BLaER1 treated with 17β-estradiol and CSF1 and Interleukin-3, amounts not matched to agents 10 nM and 100 nM (cell line): ENCODE results near the gene KCNQ4.
A peak's percentile ranks its signal among the peaks of the same experiment; 100 is the strongest.

Source experiments
- H3K27ac ChIP-seq, 11 experiments: shearing (Covaris generic); formaldehyde crosslinking; 2 replicates each; pipeline ENCODE4 v1.8.1; 2022
- H3K27me3 ChIP-seq, 11 experiments: shearing (Covaris generic); formaldehyde crosslinking; 2 replicates each; pipeline ENCODE4 v1.8.1; 2022
- H3K36me3 ChIP-seq, 11 experiments: shearing (Covaris generic); formaldehyde crosslinking; 2 replicates each; pipeline ENCODE4 v1.8.1; 2022
- H3K4me1 ChIP-seq, 10 experiments: shearing (Covaris generic); formaldehyde crosslinking; 2 replicates each; pipeline ENCODE4 v1.8.1; 2022
- H3K4me2 ChIP-seq, 11 experiments: shearing (Covaris generic); formaldehyde crosslinking; 2 replicates each; pipeline ENCODE4 v1.8.1; 2022
- H3K4me3 ChIP-seq, 10 experiments: shearing (Covaris generic); formaldehyde crosslinking; 2 replicates each; pipeline ENCODE4 v1.8.1; 2022
- H3K9ac ChIP-seq, 11 experiments: shearing (Covaris generic); formaldehyde crosslinking; 2 replicates each; pipeline ENCODE4 v1.8.1; 2022
- H3K9me3 ChIP-seq, 11 experiments: shearing (Covaris generic); formaldehyde crosslinking; replicated peaks in 1 of 11; 2 replicates each; pipeline ENCODE4 v1.8.1; 2022
- H4K20me1 ChIP-seq, 11 experiments: shearing (Covaris generic); formaldehyde crosslinking; 2 replicates each; pipeline ENCODE4 v1.8.1; 2022
- Cebpa-rat ChIP-seq, 11 experiments: shearing (Covaris generic); IDR thresholded peaks; 2 replicates each; pipeline ENCODE4 v1.8.1; 2022

The KCNQ4 gene

DNA sequence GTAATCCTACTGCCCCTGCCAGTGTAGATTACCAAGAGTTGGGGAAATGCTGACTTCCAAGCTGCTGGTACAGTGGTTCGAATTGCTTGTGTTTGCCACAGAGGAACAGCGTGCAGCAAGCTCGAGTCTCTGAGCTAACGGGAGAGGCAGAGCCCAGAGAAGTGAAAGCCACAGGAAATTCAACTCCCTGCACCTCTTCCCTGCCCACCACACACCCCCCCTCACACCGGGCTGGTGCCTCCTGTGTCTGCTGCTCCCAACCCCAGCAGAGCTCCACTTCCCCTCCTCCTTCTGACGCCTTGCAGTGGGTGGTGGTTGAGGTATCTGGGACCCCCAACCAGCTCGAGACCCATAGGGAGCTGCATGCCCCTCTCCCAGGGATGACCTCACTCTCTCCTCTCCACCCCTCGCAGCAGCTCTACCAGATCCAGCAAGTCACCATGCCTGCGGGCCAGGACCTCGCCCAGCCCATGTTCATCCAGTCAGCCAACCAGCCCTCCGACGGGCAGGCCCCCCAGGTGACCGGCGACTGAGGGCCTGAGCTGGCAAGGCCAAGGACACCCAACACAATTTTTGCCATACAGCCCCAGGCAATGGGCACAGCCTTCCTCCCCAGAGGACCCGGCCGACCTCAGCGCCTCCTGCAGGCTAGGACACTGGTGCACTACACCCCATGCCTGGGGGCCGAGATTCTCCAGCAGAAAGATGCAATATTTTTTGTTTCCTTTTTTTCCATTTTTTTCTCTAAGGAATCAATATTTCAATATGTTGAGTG, 13.1 kb upstream of the KCNQ4 start:
- Histone ChIP-seq H3K4me2 (peak overlapping the region in 9 of 11 experiments; percentile 36 to 67 (median 50); a peak in 18 of 22 replicates), H3K9ac (peak overlapping the region in 5 of 11 experiments; percentile 4 to 46 (median 26); a peak in 5 of 22 replicates), H3K36me3 (peaks cover 61 to 79% (median 66%) of the 10 kb centered on the region in 11 experiments), H3K4me3 (no peak overlapping the region), H3K27ac (peak overlapping the region in 5 of 11 experiments; percentile 3 to 32 (median 17); a peak in 3 of 22 replicates), H3K27me3 (no peaks in the 10 kb centered on the region), H3K9me3 (peaks cover 0 to 2% (median 0%) of the 10 kb centered on the region in 11 experiments; a peak in 2 of 22 replicates), H3K4me1 (peaks cover 7 to 23% (median 20%) of the 10 kb centered on the region in 10 experiments; a peak in 18 of 20 replicates), H4K20me1 (peaks cover 0 to 26% (median 0%) of the 10 kb centered on the region in 11 experiments; a peak in 9 of 22 replicates)
- TF ChIP-seq Cebpa-rat (IDR thresholded peaks at IDR 0.05): no peak

GRCh38 chr1:40772146-40772955, 11.2 kb upstream of the KCNQ4 start:
- TF ChIP-seq Cebpa-rat (IDR thresholded peaks at IDR 0.05): no peak
- no peak overlapping the region for H3K4me2 ChIP-seq
- H3K9ac ChIP-seq: no peak overlapping the region
- H3K9me3 ChIP-seq: peaks cover 13 to 19% (median 18%) of the 10 kb centered on the region in 11 experiments
- no peaks in the 10 kb centered on the region for H3K27me3 ChIP-seq
- H3K4me1 ChIP-seq: peaks cover 7 to 23% (median 20%) of the 10 kb centered on the region in 10 experiments; a peak in 18 of 20 replicates
- H3K4me3 ChIP-seq: no peak overlapping the region
- H3K36me3 ChIP-seq: peaks cover 53 to 76% (median 64%) of the 10 kb centered on the region in 11 experiments
- peaks cover 0 to 26% (median 0%) of the 10 kb centered on the region in 11 experiments; a peak in 8 of 22 replicates for H4K20me1 ChIP-seq
- H3K27ac ChIP-seq: no peak overlapping the region

DNA sequence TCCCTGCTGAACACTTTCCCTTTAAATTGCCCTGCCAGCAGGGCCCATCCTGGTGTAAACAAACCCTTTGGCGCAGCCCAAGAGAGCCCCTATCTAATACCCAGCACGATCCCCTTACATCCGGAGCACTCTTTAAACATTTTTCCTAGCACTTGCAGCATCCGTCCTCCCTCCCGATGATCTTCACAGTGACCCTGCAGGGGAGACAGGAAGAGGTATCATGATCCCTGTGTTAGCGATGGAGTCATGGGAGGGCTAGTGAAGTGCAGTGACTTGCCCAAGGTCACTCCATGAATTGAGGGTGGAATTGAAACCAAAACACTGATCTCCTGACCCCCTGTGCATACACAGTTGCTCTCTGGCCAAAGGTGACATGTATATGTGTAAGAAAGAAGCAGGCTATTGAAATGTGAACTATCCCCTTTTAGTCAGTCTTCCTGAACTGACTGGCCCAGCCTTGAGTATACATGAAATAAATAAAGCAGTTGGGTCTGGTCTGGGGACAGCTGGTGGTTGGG, 9.8 kb upstream of the KCNQ4 start:
- Histone ChIP-seq H3K4me3 (no peak overlapping the region), H3K4me1 (peaks cover 15 to 27% (median 20%) of the 10 kb centered on the region in 10 experiments), H3K9ac (no peak overlapping the region), H3K27ac (no peak overlapping the region), H3K9me3 (peaks cover 13 to 22% (median 20%) of the 10 kb centered on the region in 11 experiments), H4K20me1 (peaks cover 0 to 26% (median 0%) of the 10 kb centered on the region in 11 experiments; a peak in 8 of 22 replicates), H3K4me2 (no peak overlapping the region), H3K36me3 (peaks cover 39 to 61% (median 51%) of the 10 kb centered on the region in 11 experiments), H3K27me3 (no peaks in the 10 kb centered on the region)
- no peak for TF ChIP-seq Cebpa-rat (IDR thresholded peaks at IDR 0.05)

- H3K27me3 ChIP-seq: no peaks in the 10 kb centered on the region
- H4K20me1 ChIP-seq: peaks cover 0 to 20% (median 0%) of the 10 kb centered on the region in 11 experiments; a peak in 8 of 22 replicates
- H3K9me3 ChIP-seq: peaks cover 13 to 22% (median 20%) of the 10 kb centered on the region in 11 experiments
- no peak overlapping the region for H3K4me2 ChIP-seq
- H3K36me3 ChIP-seq: peaks cover 32 to 55% (median 45%) of the 10 kb centered on the region in 11 experiments
- H3K9ac ChIP-seq: no peak overlapping the region
- no peak overlapping the region for H3K4me3 ChIP-seq
- H3K4me1 ChIP-seq: peaks cover 13 to 24% (median 14%) of the 10 kb centered on the region in 10 experiments
- H3K27ac ChIP-seq: no peak overlapping the region
- no peak for TF ChIP-seq Cebpa-rat (IDR thresholded peaks at IDR 0.05)
These were observed 9.2 kb upstream of the KCNQ4 start for GRCh38 chr1:40774266-40774998.

DNA sequence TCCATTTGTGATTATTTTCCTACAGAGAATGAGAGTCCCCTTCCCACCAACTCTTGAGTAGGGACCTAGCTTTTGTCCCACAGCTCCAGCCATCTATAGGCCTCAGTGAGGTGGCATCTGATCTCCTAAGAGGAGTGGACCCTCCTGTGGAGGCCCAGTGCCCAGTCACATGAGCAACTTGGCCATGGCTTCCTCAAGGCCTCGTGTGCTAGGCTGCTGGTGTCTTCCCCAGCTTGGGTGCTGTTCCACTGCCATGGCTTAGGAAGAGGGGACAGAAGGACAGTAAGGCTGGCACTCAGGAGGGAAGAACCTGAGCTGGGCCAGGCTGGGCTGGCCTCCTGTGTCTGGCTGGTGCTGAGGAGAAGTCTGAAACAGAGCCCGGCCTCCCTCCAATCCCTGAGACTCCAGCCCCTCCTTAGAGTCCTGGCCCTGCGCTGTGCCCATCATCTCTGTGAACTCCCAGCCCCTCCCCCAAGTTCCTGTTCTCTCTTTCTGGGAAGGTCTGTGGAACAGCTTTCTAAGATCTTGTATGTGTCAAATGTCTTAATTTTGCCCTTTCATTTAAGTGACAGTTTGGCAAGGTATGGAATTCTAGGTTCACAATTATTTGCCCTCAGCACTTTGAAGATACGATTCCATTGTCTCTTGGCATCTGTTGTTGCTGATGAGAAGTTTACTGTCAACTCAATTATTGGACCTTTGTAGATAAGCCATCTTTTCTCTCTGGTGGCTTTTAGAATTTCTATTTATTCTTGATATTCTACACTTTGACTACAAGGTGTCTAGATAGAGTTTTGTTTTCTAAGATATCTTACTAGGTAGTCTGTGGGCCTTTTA, 7.1 kb upstream of the KCNQ4 start:
- H3K36me3 ChIP-seq: peaks cover 15 to 35% (median 29%) of the 10 kb centered on the region in 11 experiments; a peak in 21 of 22 replicates
- peaks cover 0 to 5% (median 2%) of the 10 kb centered on the region in 11 experiments; a peak in 13 of 22 replicates for H3K27me3 ChIP-seq
- H3K4me3 ChIP-seq: no peak overlapping the region; a peak in 1 of 20 replicates
- H3K27ac ChIP-seq: no peak overlapping the region
- no peak overlapping the region for H3K9ac ChIP-seq
- peaks cover 0 to 22% (median under 1%) of the 10 kb centered on the region in 10 experiments; a peak in 8 of 20 replicates for H3K4me1 ChIP-seq
- peaks cover 13 to 22% (median 20%) of the 10 kb centered on the region in 11 experiments for H3K9me3 ChIP-seq
- H3K4me2 ChIP-seq: no peak overlapping the region
- H4K20me1 ChIP-seq: peaks cover 0 to 16% (median 0%) of the 10 kb centered on the region in 11 experiments; a peak in 3 of 22 replicates
- no peak for TF ChIP-seq Cebpa-rat (IDR thresholded peaks at IDR 0.05)

DNA sequence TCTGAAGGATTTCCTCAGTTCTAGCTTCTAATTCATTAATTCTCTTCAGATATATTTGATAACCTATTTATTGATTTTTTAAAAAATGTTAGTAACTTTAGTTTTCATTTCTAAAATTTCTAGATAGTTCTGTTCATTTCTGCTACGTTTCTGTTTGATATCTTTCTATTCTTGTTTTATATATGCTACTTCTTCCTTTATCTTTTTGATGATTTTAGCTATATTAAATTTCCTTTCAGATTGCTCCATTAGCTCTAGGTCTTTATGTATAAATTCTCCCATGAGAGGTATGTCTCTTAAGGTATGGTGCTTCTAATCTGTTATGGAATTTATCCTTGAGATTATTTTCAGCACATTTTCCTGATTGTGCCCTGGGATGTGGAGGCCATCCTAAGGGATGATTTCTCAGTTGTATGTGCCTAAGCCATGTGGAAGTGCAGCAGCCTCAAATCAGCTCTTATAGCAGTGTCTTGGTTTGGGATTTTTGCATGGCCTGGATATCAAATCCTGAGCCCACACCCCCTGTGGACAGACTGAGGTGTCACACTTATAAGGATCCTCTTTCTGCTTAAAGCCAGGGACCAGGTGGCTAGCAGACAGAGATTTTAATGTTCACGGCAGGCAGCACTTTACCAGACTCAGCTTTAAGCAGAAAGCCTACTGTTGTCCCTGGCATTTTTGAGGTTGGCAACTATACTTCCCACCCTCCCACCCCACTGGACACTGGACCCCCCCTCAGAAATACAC, 6.2 kb upstream of the KCNQ4 start:
- Histone ChIP-seq H3K36me3 (peaks cover 9 to 25% (median 19%) of the 10 kb centered on the region in 11 experiments; a peak in 21 of 22 replicates), H3K9me3 (peaks cover 13 to 22% (median 20%) of the 10 kb centered on the region in 11 experiments), H3K4me2 (no peak overlapping the region), H3K4me1 (peaks cover 6 to 28% (median 10%) of the 10 kb centered on the region in 10 experiments), H3K27ac (no peak overlapping the region), H4K20me1 (peaks cover 0 to 22% (median 0%) of the 10 kb centered on the region in 11 experiments; a peak in 3 of 22 replicates), H3K27me3 (peaks cover 8 to 15% (median 12%) of the 10 kb centered on the region in 11 experiments), H3K4me3 (no peak overlapping the region), H3K9ac (no peak overlapping the region)
- TF ChIP-seq Cebpa-rat (IDR thresholded peaks at IDR 0.05): no peak
